Measurements from ENCODE around the gene PLXNB1. TPM values are rescaled to one million over a fixed set of nuclear protein-coding genes. Genes with fewer than 3 reads are reported as not detected.

The PLXNB1 gene
- total RNA-seq, 1 experiment from 2014 or later, result 35.6 TPM

GRCh38 chr3:48414376-48415250, 15.3 kb downstream of the PLXNB1 start:
- intact Hi-C loops (cut with micrococcal nuclease), result no loop called here
- CTCF ChIA-PET, result no interaction called here
- no peaks in the 10 kb centered on the region for H3K79me2 ChIP-seq (ENCODE audit: insufficient read depth, low read length)
- DNase-seq (ENCODE audit: low read depth, low spot score), result no peak
- H3K4me1 ChIP-seq (ENCODE audit: control insufficient read depth in 1 of 2, insufficient read depth in 2 of 2, low read length in 2 of 2), result no peaks in the 10 kb centered on the region
- no peaks in the 10 kb centered on the region for H3K9me3 ChIP-seq (ENCODE audit: control insufficient read depth in 1 of 2, insufficient read depth in 1 of 2, low read depth in 1 of 2, low read length in 2 of 2)
- no peak overlapping the region for H2AFZ ChIP-seq (ENCODE audit: low read depth, low read length, poor library complexity, severe bottlenecking)
- POLR2A ChIA-PET, result no interaction called here
- H3K9me2 ChIP-seq (ENCODE audit: insufficient read depth), result no peaks in the 10 kb centered on the region
- no peak overlapping the region for H3K9ac ChIP-seq (ENCODE audit: low read length)
- H3K27ac ChIP-seq (ENCODE audit: low read depth, low read length), result no peak overlapping the region
- H4K20me1 ChIP-seq (ENCODE audit: insufficient read depth), result no peaks in the 10 kb centered on the region
- BruUV-seq (replicated peaks), result no TSS peak
- no peak for TF ChIP-seq SP1 (IDR thresholded peaks at IDR 0.05; ENCODE audit: low read depth)
- no peak for TF ChIP-seq ELF1 (IDR thresholded peaks at IDR 0.05; ENCODE audit: borderline replicate concordance, low read depth)
- no peak for TF ChIP-seq CBX3 (IDR thresholded peaks at IDR 0.05; ENCODE audit: low read depth)
- H3K4me2 ChIP-seq (ENCODE audit: low read length), result no peak overlapping the region
- RAD21 ChIA-PET (ENCODE audit: low non-redundant PET in 1 of 2, low total read pairs in 2 of 2, uncharacterized antibody in 2 of 2, unreplicated experiment in 2 of 2), result no interaction called here
- no peak for ATAC-seq
- peaks cover 0 to under 1% of the 10 kb centered on the region in 2 experiments; a peak in 1 of 4 replicates for H3K36me3 ChIP-seq (ENCODE audit: control insufficient read depth in 1 of 2, insufficient read depth in 2 of 2, low read length in 2 of 2)
- no peaks in the 10 kb centered on the region for H3K27me3 ChIP-seq (ENCODE audit: insufficient read depth, low read length)
- no peak overlapping the region for H3K4me3 ChIP-seq (replicated peaks in 1 of 2; ENCODE audit: low read depth in 1 of 2, low read length in 2 of 2)

- ATAC-seq (no peak), DNase-seq (ENCODE audit: low read depth, low spot score) (no peak)
- Histone ChIP-seq H3K27me3 (ENCODE audit: insufficient read depth, low read length) (no peaks in the 10 kb centered on the region), H4K20me1 (ENCODE audit: insufficient read depth) (no peaks in the 10 kb centered on the region), H3K27ac (ENCODE audit: low read depth, low read length) (no peak overlapping the region), H3K9me3 (ENCODE audit: control insufficient read depth in 1 of 2, insufficient read depth in 1 of 2, low read depth in 1 of 2, low read length in 2 of 2) (no peaks in the 10 kb centered on the region), H3K4me2 (ENCODE audit: low read length) (no peak overlapping the region), H3K79me2 (ENCODE audit: insufficient read depth, low read length) (no peaks in the 10 kb centered on the region), H3K9ac (ENCODE audit: low read length) (no peak overlapping the region), H3K4me3 (replicated peaks in 1 of 2; ENCODE audit: low read depth in 1 of 2, low read length in 2 of 2) (no peak overlapping the region), H3K9me2 (ENCODE audit: insufficient read depth) (no peaks in the 10 kb centered on the region), H2AFZ (ENCODE audit: low read depth, low read length, poor library complexity, severe bottlenecking) (no peak overlapping the region), H3K36me3 (ENCODE audit: control insufficient read depth in 1 of 2, insufficient read depth in 2 of 2, low read length in 2 of 2) (peaks cover 0 to 3% of the 10 kb centered on the region in 2 experiments; a peak in 2 of 4 replicates), H3K4me1 (ENCODE audit: control insufficient read depth in 1 of 2, insufficient read depth in 2 of 2, low read length in 2 of 2) (no peaks in the 10 kb centered on the region)
- no TSS peak for BruUV-seq (replicated peaks)
- ChIA-PET POLR2A (no interaction called here), CTCF (no interaction called here), RAD21 (ENCODE audit: low non-redundant PET in 1 of 2, low total read pairs in 2 of 2, uncharacterized antibody in 2 of 2, unreplicated experiment in 2 of 2) (no interaction called here)
- intact Hi-C loops (cut with micrococcal nuclease), result no loop called here
- TF ChIP-seq CBX3 (IDR thresholded peaks at IDR 0.05; ENCODE audit: low read depth), result no peak
- TF ChIP-seq EGR1 (IDR thresholded peaks at IDR 0.05; ENCODE audit: low read depth), result no peak
- TF ChIP-seq ELF1 (IDR thresholded peaks at IDR 0.05; ENCODE audit: borderline replicate concordance, low read depth), result no peak
- no peak for TF ChIP-seq YY1 (IDR thresholded peaks at IDR 0.05; ENCODE audit: extremely low read depth, insufficient replicate concordance, low read depth, low read length)
- TF ChIP-seq FOSL1 (IDR thresholded peaks at IDR 0.05; ENCODE audit: low read depth), result no peak
- no peak for TF ChIP-seq SRF (IDR thresholded peaks at IDR 0.05; ENCODE audit: low read depth)
- TF ChIP-seq TCF7L2 (IDR thresholded peaks at IDR 0.05; ENCODE audit: borderline replicate concordance, extremely low read depth, insufficient read depth, insufficient read length), result no peak
- no peak for TF ChIP-seq REST (IDR thresholded peaks at IDR 0.05; ENCODE audit: low read depth)
- TF ChIP-seq SP1 (IDR thresholded peaks at IDR 0.05; ENCODE audit: low read depth), result no peak
- no peak for TF ChIP-seq RAD21 (IDR thresholded peaks at IDR 0.05; ENCODE audit: low read depth)
- no peak for TF ChIP-seq JUND (IDR thresholded peaks at IDR 0.05)
- no peak for TF ChIP-seq ZFX (IDR thresholded peaks at IDR 0.05)
- TF ChIP-seq POLR2A (IDR thresholded peaks at IDR 0.05; ENCODE audit: borderline replicate concordance, extremely low read depth, insufficient read depth, insufficient read length), result no peak
- no peak for TF ChIP-seq SIN3A (IDR thresholded peaks at IDR 0.05; ENCODE audit: low read depth)
- TF ChIP-seq ZBTB33 (IDR thresholded peaks at IDR 0.05; ENCODE audit: extremely low read depth, insufficient replicate concordance, low read length), result no peak
- TF ChIP-seq CEBPB (IDR thresholded peaks at IDR 0.05; ENCODE audit: low read depth), result no peak
Observed at GRCh38 chr3:48413611-48414010, 16.3 kb downstream of the PLXNB1 start.
